GM21619 (cell line): ENCODE measurements around the gene UQCR10.

ENCODE experiments used
- ATAC-seq: cut with Tn5 transposase; IDR thresholded peaks from one replicate; pipeline ENCODE4 v1.9.1; 2021; ENCODE audit not compliant: unreplicated experiment

Gene UQCR10

DNA sequence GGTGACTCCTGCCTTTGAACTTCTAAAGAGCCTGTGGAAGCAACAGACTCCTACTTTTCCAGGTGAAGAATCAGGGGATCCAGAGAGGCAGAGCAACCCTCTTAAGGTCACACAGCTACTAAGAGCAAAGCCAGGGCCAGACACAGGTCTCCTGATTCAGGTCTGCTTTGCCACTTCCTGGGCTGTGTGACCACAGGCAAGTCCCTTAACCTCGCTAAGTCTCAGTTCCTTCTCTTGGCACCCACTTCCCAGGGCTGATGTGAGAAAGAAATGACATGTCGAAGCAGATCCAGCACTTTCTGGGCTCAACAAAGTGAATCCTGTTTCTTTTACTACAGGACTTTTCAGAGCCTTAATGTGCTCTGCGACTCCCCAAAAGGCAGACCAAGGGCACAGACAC lies 30.2 kb downstream of the UQCR10 start:
- ATAC-seq, result no peak

- no peak for ATAC-seq
Observed at GRCh38 chr22:29798318-29798717, 31.1 kb downstream of the UQCR10 start.

GRCh38 chr22:29798801-29799200 lies 31.6 kb downstream of the UQCR10 start:
- ATAC-seq, result no peak

GRCh38 chr22:29799217-29799680 lies 32.1 kb downstream of the UQCR10 start:
- ATAC-seq, result no peak

DNA sequence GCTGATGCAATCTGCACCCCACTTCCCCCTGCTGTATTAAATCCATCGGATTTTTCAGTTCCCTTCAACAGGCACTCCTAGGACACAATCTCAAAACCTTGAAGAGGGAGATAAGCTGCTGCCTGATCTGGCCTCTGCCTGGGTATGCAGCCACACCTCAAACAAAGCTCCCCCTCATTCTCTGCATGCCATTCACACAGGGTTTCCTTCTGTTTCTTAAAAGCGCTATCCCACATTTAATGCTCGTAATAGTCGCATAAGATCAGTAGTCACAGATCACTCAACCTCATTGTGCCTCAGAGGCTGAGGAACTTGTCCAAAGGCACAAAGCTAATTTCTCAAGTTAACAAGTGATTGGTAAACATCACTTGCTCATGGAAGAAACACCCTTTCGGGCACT lies 34.0 kb downstream of the UQCR10 start:
- no peak for ATAC-seq

- no peak for ATAC-seq
Observed at GRCh38 chr22:29801796-29802195, 34.6 kb downstream of the UQCR10 start.

DNA sequence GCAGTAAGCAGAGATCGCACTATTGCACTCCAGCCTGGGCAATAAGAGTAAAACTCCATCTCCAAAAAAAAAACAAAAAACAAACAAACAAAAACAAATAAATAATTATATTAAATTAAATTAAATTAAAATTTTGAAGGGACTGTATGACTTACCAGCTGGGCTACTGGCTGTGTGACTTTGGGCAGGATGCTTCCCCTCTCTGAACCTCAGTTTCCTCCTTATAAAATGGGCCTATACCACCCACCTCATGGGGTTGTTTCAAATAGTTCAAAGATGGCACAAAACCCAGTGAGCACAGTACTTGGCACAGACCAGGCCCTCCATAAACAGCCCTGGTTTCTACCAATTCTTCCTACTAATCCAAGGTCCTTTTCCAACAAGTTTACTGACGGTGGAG lies 36.0 kb downstream of the UQCR10 start:
- ATAC-seq, result no peak

GRCh38 chr22:29804985-29805384 lies 37.8 kb downstream of the UQCR10 start:
- ATAC-seq, result no peak

- no peak for ATAC-seq
Observed at GRCh38 chr22:29806196-29806595, 39.0 kb downstream of the UQCR10 start.

DNA sequence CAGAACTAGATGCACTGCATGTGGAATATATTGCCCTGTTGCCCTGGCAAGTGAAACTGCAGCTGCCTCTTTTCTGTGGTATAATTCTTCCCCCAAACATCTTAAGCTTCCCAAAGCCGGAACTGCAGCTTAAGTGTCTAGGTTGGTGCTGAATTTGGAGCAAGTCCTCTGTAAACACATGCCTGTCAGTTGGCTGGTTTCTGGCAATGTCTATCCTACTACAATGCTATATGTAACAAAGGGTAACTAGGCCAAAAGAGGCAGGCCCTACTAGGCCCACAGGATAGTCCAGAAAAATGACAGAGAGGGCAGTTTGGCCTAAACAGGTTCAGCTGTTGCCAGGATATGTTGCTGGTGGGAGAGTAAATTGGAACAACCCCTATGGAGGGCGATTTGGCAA lies 43.0 kb downstream of the UQCR10 start:
- no peak for ATAC-seq

GRCh38 chr22:29811377-29811776 lies 44.2 kb downstream of the UQCR10 start:
- no peak for ATAC-seq

DNA sequence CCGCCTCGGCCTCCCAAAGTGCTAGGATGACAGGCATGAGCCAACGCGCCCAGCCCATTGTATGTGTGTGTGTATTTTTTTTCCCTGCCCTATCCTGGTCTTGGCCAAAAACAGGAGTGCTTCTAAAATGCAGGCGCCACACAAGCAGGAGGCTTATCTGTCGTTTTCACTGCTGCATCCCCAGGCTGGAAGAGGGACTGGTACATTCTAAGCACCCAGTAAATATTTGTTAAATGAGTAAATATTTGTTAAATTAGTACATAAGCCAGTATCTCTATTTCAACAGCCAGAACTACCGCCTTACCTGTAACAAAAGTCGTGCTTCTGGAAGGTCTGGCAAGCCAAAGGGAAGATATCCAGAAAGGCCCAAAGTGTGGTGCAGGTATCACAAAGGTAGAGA lies 46.0 kb downstream of the UQCR10 start:
- ATAC-seq, result no peak

- ATAC-seq, result no peak
Observed at GRCh38 chr22:29813563-29813962, 46.4 kb downstream of the UQCR10 start.

GRCh38 chr22:29814003-29814402 lies 46.8 kb downstream of the UQCR10 start:
- no peak for ATAC-seq

GRCh38 chr22:29815580-29815979 lies 48.4 kb downstream of the UQCR10 start:
- ATAC-seq, result no peak

- no peak for ATAC-seq
Observed at GRCh38 chr22:29816128-29816527, 49.0 kb downstream of the UQCR10 start.

- no peak for ATAC-seq
Observed at GRCh38 chr22:29816539-29816938, 49.4 kb downstream of the UQCR10 start.

GRCh38 chr22:29816980-29817379 lies 49.8 kb downstream of the UQCR10 start:
- ATAC-seq, result no peak

- no peak for ATAC-seq
Observed at GRCh38 chr22:29817724-29818123, 50.6 kb downstream of the UQCR10 start.

- ATAC-seq, result no peak
Observed at GRCh38 chr22:29819501-29819900, 52.3 kb downstream of the UQCR10 start.
